ENCODE results near the gene GNAQ.

- no peak for TF ChIP-seq ZBTB33 (IDR thresholded peaks at IDR 0.05)
- TF ChIP-seq CTCF (IDR thresholded peaks at IDR 0.05; ENCODE audit: low read depth, low read length, missing input control) = no peak
- TF ChIP-seq MAX (IDR thresholded peaks at IDR 0.05) = no peak
- no peak for TF ChIP-seq JUND (IDR thresholded peaks at IDR 0.05)
- TF ChIP-seq GABPA (IDR thresholded peaks at IDR 0.05 in 1 of 2, conservative IDR thresholded peaks at IDR 0.05 in 1 of 2) = no peak
- TF ChIP-seq REST (IDR thresholded peaks at IDR 0.05) = no peak
- TF ChIP-seq ATF3 (IDR thresholded peaks at IDR 0.05) = no peak
- TF ChIP-seq YY1 (IDR thresholded peaks at IDR 0.05) = no peak
- no peak for TF ChIP-seq EGR1 (IDR thresholded peaks at IDR 0.05; ENCODE audit: low read depth in 2 of 2)
- TF ChIP-seq RXRA (IDR thresholded peaks at IDR 0.05) = no peak
- no peak for TF ChIP-seq TAF1 (conservative IDR thresholded peaks at IDR 0.05)
- TF ChIP-seq RAD21 (IDR thresholded peaks at IDR 0.05) = no peak
- no peak for TF ChIP-seq SP1 (IDR thresholded peaks at IDR 0.05)
Observed at GRCh38 chr9:77885104-77885672, 146.4 kb downstream of the GNAQ start.
